ENCODE measurements around the gene ABHD6.
"Not testable (repeated sequence)": the region's sequence is repeated elsewhere in the genome, so short reads cannot be mapped to it uniquely, and the experiment has no call there.

Gene ABHD6

DNA sequence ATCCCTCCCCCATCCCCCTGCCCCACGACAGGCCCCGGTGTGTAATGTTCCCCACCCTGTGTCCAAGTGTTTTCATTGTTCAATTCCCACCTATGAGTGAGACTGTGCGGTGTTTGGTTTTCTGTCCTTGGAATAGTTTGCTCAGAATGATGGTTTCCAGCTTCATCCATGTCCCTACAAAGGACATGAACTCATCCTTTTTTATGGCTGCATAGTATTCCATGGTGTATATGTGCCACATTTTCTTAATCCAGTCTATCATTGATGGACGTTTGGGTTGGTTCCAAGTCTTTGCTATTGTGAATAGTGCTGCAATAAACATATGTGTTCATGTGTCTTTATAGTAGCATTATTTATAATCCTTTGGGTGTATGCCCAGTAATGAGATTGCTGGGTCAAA, 5.3 kb downstream of the ABHD6 start:
- not testable (repeated sequence) for DNase-seq (ENCODE audit: low read depth in 2 of 2)

DNA sequence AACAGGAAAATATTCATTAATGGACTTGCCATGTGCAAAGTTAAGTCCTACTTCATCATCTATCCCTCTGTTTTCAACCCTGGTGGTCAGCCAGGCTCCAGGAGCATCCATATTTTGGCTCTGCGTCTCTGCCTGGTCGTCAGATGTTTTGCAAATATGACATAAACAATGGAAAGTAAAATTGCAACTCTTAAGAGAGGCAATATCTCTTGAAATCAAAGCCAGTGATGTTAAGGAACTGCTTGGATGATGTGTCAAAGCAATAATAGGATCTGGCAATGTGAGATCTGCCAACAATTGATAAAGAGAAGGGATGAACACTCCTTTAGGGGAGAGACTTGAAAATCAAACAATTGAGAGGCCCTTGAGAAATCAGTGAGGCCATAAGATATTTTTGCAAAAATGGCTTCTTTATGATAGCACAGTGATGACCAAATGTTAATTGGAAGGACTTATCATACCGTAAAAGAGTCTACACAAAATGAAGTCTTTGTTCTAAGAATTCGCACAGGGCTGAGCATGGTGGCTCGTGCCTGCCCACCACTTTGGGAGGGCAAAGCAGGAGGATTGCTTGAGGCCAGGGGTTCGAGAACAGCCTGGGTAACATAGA, 6.5 kb downstream of the ABHD6 start:
- no peak for DNase-seq (ENCODE audit: low read depth in 2 of 2)

DNA sequence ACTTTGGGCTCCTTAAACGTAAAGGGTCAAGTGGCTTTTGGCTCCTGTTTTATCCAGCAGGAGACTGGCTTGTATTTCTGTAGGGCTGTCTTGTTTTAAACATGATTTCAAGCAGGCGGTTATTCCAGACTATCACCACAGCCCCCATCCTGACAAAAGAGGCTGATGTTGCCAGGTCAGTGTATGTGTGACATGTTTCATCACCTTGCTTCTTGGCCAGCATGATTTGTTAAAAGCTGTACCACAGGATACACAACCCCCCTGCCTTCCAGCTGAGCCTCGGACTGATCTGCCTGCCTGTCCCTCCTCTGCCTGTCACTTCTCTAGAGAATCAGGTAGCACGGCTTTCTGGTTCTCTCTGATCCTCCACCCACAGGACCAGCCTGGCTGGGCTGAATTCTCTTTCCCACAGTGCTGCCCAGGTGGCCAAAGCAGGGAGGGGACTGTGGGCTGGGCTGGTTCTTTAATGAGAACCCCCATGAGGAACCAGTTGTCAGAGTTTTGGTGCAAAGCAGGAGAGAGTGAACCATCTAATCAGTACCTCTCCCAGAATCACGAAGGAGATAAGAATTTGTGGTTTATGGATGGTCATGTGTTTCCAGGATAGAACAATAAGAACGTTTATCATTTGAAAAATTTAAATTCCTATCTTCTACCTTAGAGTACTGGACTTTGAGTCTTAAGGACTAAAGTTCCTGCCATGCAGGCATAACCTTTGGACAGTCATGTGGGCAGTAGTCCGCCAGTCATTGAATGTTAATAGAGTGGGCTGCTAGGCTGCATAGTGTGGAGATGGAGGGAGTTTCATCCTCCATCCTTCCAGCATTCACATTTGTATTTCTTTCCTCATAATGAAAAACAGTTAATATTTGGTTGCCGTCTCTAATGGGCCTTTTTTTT, 8.8 kb downstream of the ABHD6 start:
- DNase-seq (ENCODE audit: low read depth in 2 of 2), result no peak

DNA sequence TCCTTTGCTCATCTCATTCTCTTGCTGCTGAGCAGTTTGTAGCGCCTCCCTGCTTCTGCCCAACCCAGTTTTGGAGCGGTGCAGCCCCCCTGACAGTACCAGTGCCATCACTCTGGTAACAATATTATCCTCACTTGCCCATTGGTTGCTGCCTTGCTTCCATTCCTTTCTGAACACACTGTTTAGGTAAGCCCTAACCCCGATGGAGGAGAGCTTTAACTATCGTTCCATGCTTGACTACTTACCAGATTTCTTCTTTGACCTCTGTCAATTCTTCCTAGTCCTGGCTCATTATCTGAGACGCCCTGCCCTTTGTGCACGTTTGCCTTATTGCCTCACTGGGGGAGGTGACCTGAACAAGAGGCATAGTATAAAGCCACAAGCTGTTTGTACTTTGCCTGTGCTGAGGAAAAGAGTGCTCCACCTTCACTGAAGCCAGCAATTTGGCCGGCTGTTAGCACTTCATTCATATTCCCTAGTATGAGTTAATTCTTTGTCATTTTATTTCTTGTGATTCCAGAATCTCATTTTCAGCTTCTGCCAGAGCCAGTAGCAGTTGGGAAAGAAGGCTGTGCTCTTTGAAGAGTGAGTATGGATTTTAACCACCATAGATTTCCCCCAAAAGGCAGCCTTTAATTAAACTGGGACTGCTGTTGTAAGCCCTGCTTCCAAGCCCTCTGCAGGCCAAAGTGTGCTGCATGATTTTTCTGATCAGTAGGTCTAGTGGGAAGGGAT, 11.9 kb downstream of the ABHD6 start:
- DNase-seq (ENCODE audit: low read depth in 2 of 2), result no peak

DNA sequence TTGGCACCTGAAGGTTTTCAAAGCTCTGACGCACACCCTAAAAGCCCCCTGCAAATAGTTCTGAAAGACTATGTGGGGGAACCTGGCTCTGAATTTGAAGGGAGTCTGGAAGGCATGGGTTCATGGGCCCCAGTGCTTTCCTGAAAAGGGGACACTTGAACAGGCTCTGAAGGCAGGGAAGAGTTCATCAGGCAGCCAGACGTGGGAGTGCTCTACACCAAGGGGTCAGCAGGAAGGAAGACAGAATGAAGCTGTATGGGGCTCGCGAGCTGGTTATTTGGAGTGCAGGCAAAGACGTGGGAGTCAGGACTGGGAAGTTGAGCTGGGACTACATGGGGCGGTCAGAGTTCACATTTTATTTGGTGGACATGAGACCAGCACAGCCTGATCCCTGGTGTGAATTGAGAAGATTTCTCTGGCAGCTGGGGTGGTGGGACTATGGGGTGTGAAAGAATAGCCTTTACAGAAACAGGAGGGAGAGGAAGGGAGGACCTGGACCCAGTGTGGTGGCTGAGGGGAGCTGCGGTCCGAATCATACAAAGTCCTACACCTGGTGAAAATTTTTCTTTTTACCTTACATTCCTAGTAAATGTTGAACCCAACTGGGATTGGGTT, 12.6 kb downstream of the ABHD6 start:
- DNase-seq (ENCODE audit: low read depth in 2 of 2), result no peak

DNA sequence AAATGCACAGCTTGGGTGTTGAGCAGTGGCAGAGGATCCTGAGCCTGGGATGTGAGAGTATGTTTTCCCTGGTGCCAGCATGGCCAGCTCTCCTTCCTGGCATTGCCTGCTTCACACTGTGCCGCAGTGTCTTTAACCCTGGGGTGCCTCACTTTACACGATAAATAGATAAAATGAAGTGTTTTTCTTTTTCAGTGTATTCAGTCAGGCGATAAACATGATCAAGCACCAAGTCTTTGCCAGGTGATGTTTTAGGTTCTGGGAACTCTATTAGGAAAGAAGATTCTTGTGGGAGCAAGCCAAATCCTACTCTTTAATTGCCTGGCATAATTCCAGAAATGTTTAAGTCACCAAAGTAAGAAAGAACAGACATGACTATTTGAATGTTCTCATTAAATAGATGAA, 14.0 kb downstream of the ABHD6 start:
- no peak for DNase-seq (ENCODE audit: low read depth in 2 of 2)

DNA sequence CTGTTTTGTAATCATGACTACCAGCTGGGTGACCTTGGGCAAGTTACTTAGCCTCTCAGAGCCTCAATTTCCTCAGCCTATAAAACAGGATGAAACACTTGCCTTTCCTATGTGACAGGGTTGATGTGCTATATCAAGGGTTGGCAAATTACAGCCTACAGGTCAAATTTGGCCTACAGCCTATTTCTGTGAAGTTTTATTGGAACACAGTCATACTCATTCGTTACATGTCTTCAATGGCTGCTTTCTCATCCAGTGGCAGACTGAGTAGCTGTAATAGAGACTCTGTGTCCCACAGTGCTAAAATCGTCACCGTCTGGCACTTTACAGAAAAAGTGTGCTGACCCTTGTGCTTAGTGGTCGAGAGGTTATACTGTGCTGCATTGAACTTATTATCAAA, 16.6 kb downstream of the ABHD6 start:
- DNase-seq (ENCODE audit: low read depth in 2 of 2), result no peak

DNA sequence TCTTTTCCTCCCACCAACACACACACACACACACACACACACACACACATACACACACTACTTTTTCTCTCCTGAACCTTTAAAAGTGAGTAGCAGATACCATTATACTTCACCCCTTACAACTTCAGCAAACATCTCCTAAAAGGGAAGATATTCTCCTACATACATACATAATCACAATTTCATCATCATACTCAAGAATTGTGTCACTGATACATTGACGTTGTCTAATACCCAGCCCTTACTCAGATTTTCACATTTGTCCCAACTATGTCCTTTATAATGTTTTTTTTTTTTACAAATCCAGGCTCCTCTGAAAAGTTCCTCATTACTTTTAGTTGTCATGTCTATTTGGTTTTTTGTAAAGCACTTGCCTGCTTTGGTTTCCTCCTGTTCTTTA, 18.5 kb downstream of the ABHD6 start:
- no peak for DNase-seq (ENCODE audit: low read depth in 2 of 2)

DNA sequence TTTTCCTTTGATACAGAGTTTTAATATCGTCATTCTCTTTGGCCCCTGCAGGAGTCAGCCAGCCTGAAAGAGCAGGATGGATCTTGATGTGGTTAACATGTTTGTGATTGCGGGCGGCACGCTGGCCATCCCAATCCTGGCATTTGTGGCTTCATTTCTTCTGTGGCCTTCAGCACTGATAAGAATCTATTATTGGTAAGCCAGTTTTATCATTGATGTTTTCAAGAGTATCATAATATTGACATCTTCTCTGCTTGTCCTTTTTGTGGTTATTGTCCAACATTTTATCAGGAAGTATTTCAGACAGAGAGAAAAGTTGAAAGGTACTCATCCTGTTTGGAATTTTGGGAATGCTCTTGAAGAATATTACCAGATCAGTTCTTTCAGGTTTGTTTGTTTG, 18.9 kb downstream of the ABHD6 start:
- no peak for DNase-seq (ENCODE audit: low read depth in 2 of 2)

DNA sequence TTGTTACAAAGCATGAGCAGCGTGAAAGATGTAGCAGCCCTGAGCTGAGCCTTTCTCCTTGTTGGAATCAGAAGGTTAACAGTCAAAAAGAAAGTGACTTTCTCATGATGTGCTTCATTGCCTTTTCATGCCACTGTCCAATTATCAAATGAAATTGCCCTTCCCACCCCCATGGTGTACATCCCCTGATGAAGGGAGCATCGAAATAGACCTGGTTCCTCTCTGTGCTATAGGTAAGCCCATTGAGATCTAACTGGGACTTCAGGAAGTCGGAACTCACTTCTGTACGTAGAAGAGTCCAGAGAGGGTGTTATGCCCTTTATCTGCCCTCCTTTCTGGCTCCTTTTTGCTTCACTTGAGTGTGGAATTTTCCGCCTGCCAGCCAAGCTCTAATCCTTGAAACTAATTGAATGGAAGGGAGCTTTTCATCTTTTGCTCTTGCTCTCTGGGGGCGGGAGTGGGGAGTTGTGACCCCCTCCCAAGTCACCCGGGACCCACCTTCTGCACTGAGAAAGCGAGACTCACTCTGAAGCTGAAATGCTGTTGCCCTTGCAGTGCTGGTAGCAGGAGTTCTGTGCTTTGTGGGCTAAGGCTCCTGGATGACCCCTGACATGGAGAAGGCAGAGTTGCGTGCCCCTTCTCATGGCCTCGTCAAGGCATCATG, 20.9 kb downstream of the ABHD6 start:
- DNase-seq (ENCODE audit: low read depth in 2 of 2), result no peak

DNA sequence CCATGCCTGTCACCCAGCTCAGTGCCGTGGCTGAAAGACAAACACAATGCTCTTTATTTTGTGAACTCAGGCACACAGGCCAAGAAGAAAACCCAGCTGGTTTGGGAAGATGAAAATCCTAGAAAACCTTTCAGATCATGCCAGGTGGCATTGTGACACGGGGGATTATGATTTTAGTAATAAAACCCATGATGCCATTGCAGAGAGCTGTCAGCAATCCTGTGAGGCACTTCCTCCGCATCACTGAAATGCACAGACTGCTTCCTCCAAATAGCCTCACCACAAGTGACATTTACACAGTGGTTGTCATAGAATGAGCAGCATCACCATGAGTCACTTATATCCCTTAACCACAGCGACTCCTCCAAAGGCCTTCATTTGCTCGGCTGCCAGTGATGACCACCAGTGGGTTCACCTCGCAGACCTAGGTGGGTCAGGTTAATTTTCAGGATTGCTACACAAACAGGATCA, 22.7 kb downstream of the ABHD6 start:
- no peak for DNase-seq (ENCODE audit: low read depth in 2 of 2)

DNA sequence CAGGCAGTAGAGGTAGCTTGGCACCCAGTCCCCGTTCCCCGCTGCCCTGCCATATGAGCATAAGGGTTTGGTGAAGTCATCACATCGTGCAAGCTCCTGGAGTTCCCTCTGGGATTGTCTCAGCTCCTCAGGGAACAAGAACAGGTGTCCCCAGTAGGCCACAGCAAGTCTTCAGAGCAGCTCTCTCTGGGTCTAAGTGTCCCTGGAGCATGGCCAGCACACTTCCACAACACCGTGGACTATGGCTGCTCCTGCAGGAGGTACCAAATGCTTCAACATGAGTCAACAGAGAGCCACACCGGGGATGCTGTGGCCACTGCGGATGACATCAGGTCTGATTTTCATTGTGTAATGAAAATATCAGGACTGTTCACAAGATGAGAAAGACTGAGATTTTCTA, 23.1 kb downstream of the ABHD6 start:
- DNase-seq (ENCODE audit: low read depth in 2 of 2), result no peak

DNA sequence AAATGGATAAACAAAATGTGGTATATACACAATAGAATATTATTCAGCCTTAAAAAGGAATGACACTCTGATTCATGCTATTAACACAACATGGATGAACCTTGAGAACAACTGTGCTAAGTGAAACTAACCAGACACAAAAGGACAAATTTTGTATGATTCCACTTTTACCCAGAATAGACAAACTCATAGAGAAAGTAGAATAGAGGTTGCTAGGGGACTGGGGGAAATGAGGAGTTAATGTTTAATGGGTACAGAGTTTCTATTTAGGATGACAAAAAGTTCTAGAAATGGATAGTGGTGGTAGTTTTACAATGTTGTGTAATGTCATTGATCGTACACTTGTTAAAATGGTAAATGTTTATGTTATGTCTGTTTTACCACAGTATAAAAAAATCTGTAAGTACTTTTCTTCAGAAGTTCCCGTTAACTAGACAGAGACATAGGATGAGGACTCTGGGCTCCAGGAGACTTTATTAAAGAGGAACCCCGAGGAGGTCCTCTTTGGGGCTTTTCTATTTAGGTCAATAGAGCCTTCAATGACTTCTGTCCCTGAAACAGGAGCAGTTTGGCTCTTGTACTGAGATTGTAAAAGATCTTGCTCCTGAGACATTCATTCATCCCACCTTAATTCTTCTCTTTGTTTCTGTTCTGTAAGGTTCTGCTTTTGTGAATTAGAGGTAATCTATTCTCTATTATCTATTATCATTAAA, 24.5 kb downstream of the ABHD6 start:
- no peak for DNase-seq (ENCODE audit: low read depth in 2 of 2)

DNA sequence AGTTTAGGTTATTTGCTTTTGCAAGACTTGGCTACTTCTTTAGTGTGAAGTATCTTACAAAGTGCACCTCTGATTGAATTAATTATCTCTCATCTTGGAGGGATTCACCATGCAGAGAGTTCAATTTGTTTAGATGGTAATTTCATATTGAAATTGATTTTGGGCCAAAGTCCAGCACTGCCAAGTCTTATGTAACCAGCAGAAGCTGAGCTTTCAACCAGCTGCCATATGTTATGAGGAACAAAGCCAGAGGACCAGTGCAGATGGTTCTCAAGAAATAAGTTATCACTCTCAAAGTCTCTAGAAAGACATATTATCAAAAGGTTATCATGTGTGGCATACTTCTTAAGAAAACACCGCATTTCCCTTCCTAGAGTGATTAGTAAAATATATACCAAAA, 29.0 kb downstream of the ABHD6 start:
- DNase-seq (ENCODE audit: low read depth in 2 of 2), result no peak

DNA sequence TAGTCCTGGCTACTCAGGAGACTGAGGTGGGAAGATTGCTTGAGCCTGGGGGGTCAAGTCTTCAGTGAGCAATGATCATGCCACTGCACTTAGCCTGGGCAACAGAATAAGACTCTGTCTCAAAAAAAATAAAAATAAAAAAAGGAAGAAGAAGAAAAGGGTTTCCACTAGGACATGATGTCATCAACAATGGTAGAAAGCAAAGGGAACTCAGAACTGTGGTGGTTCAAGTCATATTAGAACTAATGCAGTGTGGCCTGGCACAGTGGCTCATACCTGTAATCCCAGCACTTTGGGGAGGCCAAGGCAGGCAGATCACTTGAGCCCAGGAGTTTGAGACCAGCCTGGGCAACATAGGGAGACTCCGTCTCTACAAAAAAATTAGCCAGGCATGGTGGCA, 30.0 kb downstream of the ABHD6 start:
- not testable (repeated sequence) for DNase-seq (ENCODE audit: low read depth in 2 of 2)

DNA sequence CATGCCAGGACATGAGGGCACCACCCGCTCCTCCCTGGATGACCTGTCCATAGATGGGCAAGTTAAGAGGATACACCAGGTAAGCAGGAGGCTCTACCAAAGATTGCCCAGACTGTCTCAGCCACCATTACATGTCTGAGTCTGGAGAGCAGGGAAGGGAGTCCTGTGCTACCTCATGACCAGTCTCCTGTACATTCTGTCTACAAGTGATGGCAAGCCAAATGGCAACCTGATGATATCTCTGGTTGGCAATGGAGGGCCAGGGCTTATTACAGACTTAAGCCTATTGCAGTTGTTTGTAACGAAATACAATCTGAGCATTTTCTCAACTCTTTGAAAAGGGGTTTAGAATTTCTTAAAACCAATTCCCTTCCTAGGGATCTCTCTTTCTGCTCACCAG, 31.8 kb downstream of the ABHD6 start:
- no peak for DNase-seq (ENCODE audit: low read depth in 2 of 2)

DNA sequence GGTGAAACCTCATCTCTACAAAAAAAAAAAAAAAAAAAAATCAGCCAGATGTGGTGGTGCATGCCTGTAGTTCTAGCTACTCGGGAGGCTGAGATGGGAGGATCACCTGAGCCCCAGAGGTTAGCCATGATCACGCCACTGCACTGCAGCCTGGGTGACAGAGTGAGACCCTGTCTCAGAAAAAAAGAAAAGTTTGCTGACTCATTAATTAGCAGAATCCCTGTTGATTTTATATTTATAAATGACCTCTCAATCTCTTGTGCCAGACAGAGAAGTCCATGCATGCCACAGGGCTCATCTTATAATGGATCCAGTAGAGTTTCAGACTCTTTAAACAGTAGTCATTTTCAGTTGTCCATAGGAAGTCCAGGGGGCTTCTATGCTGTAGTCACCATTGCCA, 32.9 kb downstream of the ABHD6 start:
- no peak for DNase-seq (ENCODE audit: low read depth in 2 of 2)

DNA sequence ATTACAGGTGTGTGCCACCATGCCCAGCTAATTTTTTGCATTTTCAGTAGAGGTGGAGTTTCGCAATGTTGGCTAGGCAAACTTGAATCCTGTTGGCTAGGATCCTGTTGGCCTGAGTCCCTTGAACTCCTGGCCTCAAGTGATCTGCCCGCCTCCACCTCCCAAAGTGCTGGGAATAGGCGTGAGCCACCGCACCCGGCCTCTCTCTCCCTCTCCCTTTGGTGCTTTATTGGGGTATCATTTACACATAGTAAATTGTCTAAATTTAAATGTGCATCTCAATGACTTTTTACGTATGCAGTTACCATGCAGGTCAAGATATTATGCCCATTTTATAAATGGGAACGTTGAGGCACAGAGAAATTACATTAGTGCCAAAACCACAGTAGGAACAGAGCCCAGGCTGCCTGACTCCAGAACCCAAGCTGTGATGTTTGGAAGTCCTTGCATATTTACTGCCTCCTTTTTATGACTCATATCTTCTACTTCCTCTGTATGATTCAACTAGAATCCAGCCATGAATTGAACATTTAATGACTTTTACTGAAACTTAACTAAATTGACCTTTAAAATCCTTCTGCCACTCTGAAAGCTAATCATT, 34.4 kb downstream of the ABHD6 start:
- DNase-seq (ENCODE audit: low read depth in 2 of 2), result no peak

DNA sequence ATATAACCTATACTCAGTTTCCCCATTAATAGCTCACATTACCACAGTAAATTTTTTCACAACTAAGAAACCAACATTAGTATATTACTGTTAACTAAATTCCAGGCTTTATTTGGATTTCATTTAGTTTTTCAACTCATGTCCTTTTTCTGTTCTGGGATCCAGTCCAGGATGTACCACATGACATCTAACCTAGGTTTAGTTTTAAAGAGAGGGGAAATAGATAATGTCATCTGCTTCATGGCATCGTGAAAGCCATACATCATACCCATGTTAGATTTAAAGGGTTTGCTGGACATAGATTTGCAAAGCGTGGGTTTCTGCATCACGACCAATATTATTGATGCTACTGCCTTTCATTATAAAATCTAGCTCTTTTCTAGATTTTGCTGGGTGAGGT, 35.3 kb downstream of the ABHD6 start:
- no peak for DNase-seq (ENCODE audit: low read depth in 2 of 2)

DNA sequence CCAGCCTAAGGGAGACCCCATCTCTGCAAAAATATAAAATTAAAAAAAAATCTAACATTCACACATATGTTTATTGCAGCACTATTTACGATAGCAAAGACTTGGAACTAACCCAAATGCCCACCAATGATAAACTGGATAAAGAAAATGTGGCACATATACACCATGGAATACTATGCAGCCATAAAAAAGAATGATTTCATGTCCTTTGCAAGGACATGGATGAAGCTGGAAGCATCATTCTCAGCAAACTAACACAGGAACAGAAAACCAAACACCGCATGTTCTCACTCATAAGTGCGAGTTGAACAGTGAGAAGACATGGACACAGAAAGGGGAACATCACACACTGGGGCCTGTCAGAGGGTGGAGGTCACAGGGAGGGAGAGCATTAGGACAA, 35.8 kb downstream of the ABHD6 start:
- not testable (repeated sequence) for DNase-seq (ENCODE audit: low read depth in 2 of 2)
